Activated effector memory CD4-positive, alpha-beta T cell treated with Interleukin-2 at 50 U/mL for 16 hours (primary cell): Measurements from ENCODE around the gene PDPN.
"Not testable (repeated sequence)": the region's sequence is repeated elsewhere in the genome, so short reads cannot be mapped to it uniquely, and the experiment has no call there.

ENCODE experiments used
- DNase-seq: peaks from one replicate; pipeline ENCODE4 v3.0.0-alpha.2; 2020

PDPN gene

GRCh38 chr1:13583595-13583965 is at the start of gene PDPN:
TSS of gene PDPN (plus strand) at chr1:13583832. CDS start at chr1:13584034, 202 bp downstream.
- DNase-seq, result no peak

- no peak for DNase-seq
Observed at GRCh38 chr1:13535227-13535626, 48.4 kb upstream of the PDPN start.

- DNase-seq, result no peak
Observed at GRCh38 chr1:13536571-13536970, 47.1 kb upstream of the PDPN start.

GRCh38 chr1:13538832-13539231 is 44.8 kb upstream of the PDPN start:
- no peak for DNase-seq

GRCh38 chr1:13539683-13540082 is 43.9 kb upstream of the PDPN start:
- no peak for DNase-seq

- DNase-seq, result no peak
Observed at GRCh38 chr1:13540866-13541265, 42.8 kb upstream of the PDPN start.

- DNase-seq, result no peak
Observed at GRCh38 chr1:13541435-13542215, 42.0 kb upstream of the PDPN start.

GRCh38 chr1:13543451-13544220 is 40.0 kb upstream of the PDPN start:
- no peak for DNase-seq

- no peak for DNase-seq
Observed at GRCh38 chr1:13544221-13544556, 39.4 kb upstream of the PDPN start.

- no peak for DNase-seq
Observed at GRCh38 chr1:13546791-13547190, 36.8 kb upstream of the PDPN start.

GRCh38 chr1:13548281-13548680 is 35.4 kb upstream of the PDPN start:
- DNase-seq, result no peak

- no peak for DNase-seq
Observed at GRCh38 chr1:13549021-13549420, 34.6 kb upstream of the PDPN start.

- DNase-seq, result no peak
Observed at GRCh38 chr1:13549521-13549920, 34.1 kb upstream of the PDPN start.

- DNase-seq, result no peak
Observed at GRCh38 chr1:13550663-13551062, 33.0 kb upstream of the PDPN start.

GRCh38 chr1:13554798-13555197 is 28.8 kb upstream of the PDPN start:
- DNase-seq, result no peak

- no peak for DNase-seq
Observed at GRCh38 chr1:13556224-13556764, 27.3 kb upstream of the PDPN start.

GRCh38 chr1:13560541-13560940 is 23.1 kb upstream of the PDPN start:
- DNase-seq, result no peak

- not testable (repeated sequence) for DNase-seq
Observed at GRCh38 chr1:13562981-13563380, 20.7 kb upstream of the PDPN start.

GRCh38 chr1:13564073-13564472 is 19.6 kb upstream of the PDPN start:
- no peak for DNase-seq

- DNase-seq, result not testable (repeated sequence)
Observed at GRCh38 chr1:13570435-13570834, 13.2 kb upstream of the PDPN start.

- DNase-seq, result no peak
Observed at GRCh38 chr1:13570924-13571323, 12.7 kb upstream of the PDPN start.

- DNase-seq, result no peak
Observed at GRCh38 chr1:13573586-13573985, 10.0 kb upstream of the PDPN start.

GRCh38 chr1:13576926-13577325 is 6.7 kb upstream of the PDPN start:
- no peak for DNase-seq

- no peak for DNase-seq
Observed at GRCh38 chr1:13577846-13578245, 5.8 kb upstream of the PDPN start.
